Measurements from ENCODE around the gene WBP11.
"Not testable (repeated sequence)": the region's sequence is repeated elsewhere in the genome, so short reads cannot be mapped to it uniquely, and the experiment has no call there.

GRCh38 chr12:14759711-14760280 is 43.5 kb downstream of the WBP11 start:
- TF ChIP-seq CTCF (IDR thresholded peaks at IDR 0.05 in 8 of 11, conservative IDR thresholded peaks at IDR 0.05 in 3 of 11); POLR2A (IDR thresholded peaks at IDR 0.05): not testable (repeated sequence)

All from spleen (tissue), 7 donors.